Measurements from ENCODE around the gene OTUB1. TPM values are rescaled to one million over a fixed set of nuclear protein-coding genes. Genes with fewer than 3 reads are reported as not detected.

The OTUB1 gene
- total and polyA plus RNA-seq, 2 experiments from 2014 or later = 48.3 to 123 TPM

GRCh38 chr11:64036087-64037026 lies 50.1 kb downstream of the OTUB1 start:
- in situ Hi-C loops (cut with MboI) = no loop called here
- peaks cover 16% of the 10 kb centered on the region for H3K27me3 ChIP-seq (replicated peaks; ENCODE audit: insufficient read depth)
- H3K36me3 ChIP-seq (ENCODE audit: low read depth) = no peaks in the 10 kb centered on the region
- H3K9me2 ChIP-seq (ENCODE audit: insufficient read depth) = no peaks in the 10 kb centered on the region
- 0 out of 2 replicates have a peak overlapping the region, but pooled peaks have one; percentile 50 for H2AFZ ChIP-seq
- peak overlapping the region; percentile 80 for H3K4me2 ChIP-seq (ENCODE audit: unreplicated experiment)
- H3K9me3 ChIP-seq (ENCODE audit: low read depth) = no peaks in the 10 kb centered on the region
- no peaks in the 10 kb centered on the region for H3K4me1 ChIP-seq (ENCODE audit: insufficient read depth)
- peak; percentile 76 for DNase-seq
- no peak for TF ChIP-seq EZH2phosphoT487 (IDR thresholded peaks at IDR 0.05; ENCODE audit: insufficient read depth, low read depth)
- peak; percentile 89 for TF ChIP-seq EZH2 (IDR thresholded peaks at IDR 0.05; ENCODE audit: insufficient read depth, poor library complexity, severe bottlenecking)
- 4 to 5% methylated on average over 48 to 50 of the region's 85 CpGs for WGBS, 2 experiments (ENCODE audit: low coverage in 1 of 2, low lambda C conversion rate in 2 of 2, missing lambda C conversion rate in 2 of 2)
- H3K4me3 ChIP-seq = peak overlapping the region; percentile 69
- no peak overlapping the region for H3K9ac ChIP-seq
- no peaks in the 10 kb centered on the region for H3F3A ChIP-seq (ENCODE audit: insufficient read depth)
- H3K27ac ChIP-seq = no peak overlapping the region
- H4K20me1 ChIP-seq (ENCODE audit: insufficient read depth) = no peaks in the 10 kb centered on the region
- no peaks in the 10 kb centered on the region for H3K79me2 ChIP-seq (ENCODE audit: insufficient read depth)

GRCh38 chr11:64037027-64037634 lies 50.9 kb downstream of the OTUB1 start:
- no peaks in the 10 kb centered on the region for H3F3A ChIP-seq (ENCODE audit: insufficient read depth)
- in situ Hi-C loops (cut with MboI) = no loop called here
- no peak overlapping the region for H3K4me3 ChIP-seq
- H4K20me1 ChIP-seq (ENCODE audit: insufficient read depth) = no peaks in the 10 kb centered on the region
- H3K27ac ChIP-seq = no peak overlapping the region
- TF ChIP-seq EZH2 (IDR thresholded peaks at IDR 0.05; ENCODE audit: insufficient read depth, poor library complexity, severe bottlenecking) (no peak), EZH2phosphoT487 (IDR thresholded peaks at IDR 0.05; ENCODE audit: insufficient read depth, low read depth) (no peak)
- no peak for DNase-seq
- no peaks in the 10 kb centered on the region for H3K9me2 ChIP-seq (ENCODE audit: insufficient read depth)
- no peaks in the 10 kb centered on the region for H3K79me2 ChIP-seq (ENCODE audit: insufficient read depth)
- no peak overlapping the region for H3K9ac ChIP-seq
- H3K27me3 ChIP-seq (replicated peaks; ENCODE audit: insufficient read depth) = peaks cover 16% of the 10 kb centered on the region
- no peak overlapping the region for H2AFZ ChIP-seq
- WGBS, 2 experiments (ENCODE audit: low coverage in 1 of 2, low lambda C conversion rate in 2 of 2, missing lambda C conversion rate in 2 of 2) = 58 to 63% methylated on average over 23 of the region's 23 CpGs
- no peaks in the 10 kb centered on the region for H3K9me3 ChIP-seq (ENCODE audit: low read depth)
- no peaks in the 10 kb centered on the region for H3K4me1 ChIP-seq (ENCODE audit: insufficient read depth)
- no peak overlapping the region for H3K4me2 ChIP-seq (ENCODE audit: unreplicated experiment)
- H3K36me3 ChIP-seq (ENCODE audit: low read depth) = no peaks in the 10 kb centered on the region

GRCh38 chr11:64038500-64038899 lies 52.3 kb downstream of the OTUB1 start:
- Histone ChIP-seq H3K79me2 (ENCODE audit: insufficient read depth) (no peaks in the 10 kb centered on the region), H3K27me3 (replicated peaks; ENCODE audit: insufficient read depth) (peaks cover 16% of the 10 kb centered on the region), H3K4me2 (ENCODE audit: unreplicated experiment) (no peak overlapping the region), H2AFZ (no peak overlapping the region), H4K20me1 (ENCODE audit: insufficient read depth) (no peaks in the 10 kb centered on the region), H3K9me2 (ENCODE audit: insufficient read depth) (no peaks in the 10 kb centered on the region), H3K4me3 (no peak overlapping the region), H3K4me1 (ENCODE audit: insufficient read depth) (no peaks in the 10 kb centered on the region), H3F3A (ENCODE audit: insufficient read depth) (no peaks in the 10 kb centered on the region), H3K9ac (no peak overlapping the region), H3K9me3 (ENCODE audit: low read depth) (no peaks in the 10 kb centered on the region), H3K36me3 (ENCODE audit: low read depth) (no peaks in the 10 kb centered on the region), H3K27ac (no peak overlapping the region)
- TF ChIP-seq EZH2 (IDR thresholded peaks at IDR 0.05; ENCODE audit: insufficient read depth, poor library complexity, severe bottlenecking) (no peak), EZH2phosphoT487 (IDR thresholded peaks at IDR 0.05; ENCODE audit: insufficient read depth, low read depth) (no peak)
- in situ Hi-C loops (cut with MboI) = no loop called here
- 88 to 96% methylated on average over 4 of the region's 4 CpGs for WGBS, 2 experiments (ENCODE audit: low coverage in 1 of 2, low lambda C conversion rate in 2 of 2, missing lambda C conversion rate in 2 of 2)
- no peak for DNase-seq

- H3K36me3 ChIP-seq (ENCODE audit: low read depth) = no peaks in the 10 kb centered on the region
- 81 to 85% methylated on average over 9 to 16 of the region's 16 CpGs for WGBS, 2 experiments (ENCODE audit: low coverage in 1 of 2, low lambda C conversion rate in 2 of 2, missing lambda C conversion rate in 2 of 2)
- no peak for DNase-seq
- no peak overlapping the region for H2AFZ ChIP-seq
- H4K20me1 ChIP-seq (ENCODE audit: insufficient read depth) = no peaks in the 10 kb centered on the region
- no peaks in the 10 kb centered on the region for H3K4me1 ChIP-seq (ENCODE audit: insufficient read depth)
- no peak overlapping the region for H3K4me3 ChIP-seq
- H3K27me3 ChIP-seq (replicated peaks; ENCODE audit: insufficient read depth) = peaks cover 12% of the 10 kb centered on the region
- H3K9ac ChIP-seq = no peak overlapping the region
- no peaks in the 10 kb centered on the region for H3K79me2 ChIP-seq (ENCODE audit: insufficient read depth)
- TF ChIP-seq EZH2phosphoT487 (IDR thresholded peaks at IDR 0.05; ENCODE audit: insufficient read depth, low read depth) (no peak), EZH2 (IDR thresholded peaks at IDR 0.05; ENCODE audit: insufficient read depth, poor library complexity, severe bottlenecking) (no peak)
- no peaks in the 10 kb centered on the region for H3F3A ChIP-seq (ENCODE audit: insufficient read depth)
- H3K4me2 ChIP-seq (ENCODE audit: unreplicated experiment) = no peak overlapping the region
- no peaks in the 10 kb centered on the region for H3K9me3 ChIP-seq (ENCODE audit: low read depth)
- H3K9me2 ChIP-seq (ENCODE audit: insufficient read depth) = no peaks in the 10 kb centered on the region
- no peak overlapping the region for H3K27ac ChIP-seq
- in situ Hi-C loops (cut with MboI) = no loop called here
These were observed 52.9 kb downstream of the OTUB1 start for GRCh38 chr11:64039012-64039665.
